Hematopoietic multipotent progenitor cell treated with erythropoietin and hydrocortisone succinate and interleukin-3 and kit ligand, for 6 days (in vitro differentiated cells): ENCODE data around the gene ROS1.

Experiments
- DNase-seq: peaks from one replicate; pipeline ENCODE4 v3.0.0-alpha.2; 2015

ROS1 gene

DNA sequence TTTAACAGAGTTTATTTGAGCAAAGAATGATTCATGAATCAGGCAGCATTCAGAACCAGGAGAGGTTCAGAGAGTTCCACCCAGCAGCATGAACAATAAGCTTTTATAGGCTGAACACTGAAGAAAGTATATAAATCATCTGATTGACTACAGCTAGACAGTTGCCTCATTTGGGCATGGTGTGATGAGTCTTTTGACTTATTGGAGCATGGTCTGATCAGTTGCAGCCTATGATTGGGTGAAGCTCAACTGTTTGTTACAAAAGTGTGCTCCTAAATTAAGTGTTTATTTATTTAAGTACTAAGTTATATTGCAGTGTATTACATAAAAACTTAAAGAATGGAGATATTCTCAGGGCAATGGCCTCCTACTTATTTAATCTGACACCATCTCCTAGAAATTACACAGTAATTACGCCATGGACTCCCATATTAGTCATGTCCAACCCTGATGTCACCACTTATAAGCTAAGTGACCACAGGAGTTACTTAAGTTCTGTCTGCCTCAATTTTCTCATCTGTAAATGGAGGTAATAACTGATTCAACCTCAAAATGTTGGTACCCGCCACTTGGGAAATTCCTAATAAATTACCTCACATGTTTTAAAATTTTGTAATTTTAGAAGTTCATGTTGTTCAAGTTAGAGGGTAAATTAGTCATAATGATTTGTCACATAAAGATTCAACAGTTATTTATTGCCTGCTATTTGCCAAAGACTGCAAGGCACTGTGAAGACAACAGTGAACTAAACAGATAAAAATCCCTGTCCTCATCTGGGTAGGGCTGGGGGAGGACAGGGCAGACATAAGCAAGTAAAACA lies 15.2 kb upstream of the ROS1 start:
- DNase-seq: no peak

DNA sequence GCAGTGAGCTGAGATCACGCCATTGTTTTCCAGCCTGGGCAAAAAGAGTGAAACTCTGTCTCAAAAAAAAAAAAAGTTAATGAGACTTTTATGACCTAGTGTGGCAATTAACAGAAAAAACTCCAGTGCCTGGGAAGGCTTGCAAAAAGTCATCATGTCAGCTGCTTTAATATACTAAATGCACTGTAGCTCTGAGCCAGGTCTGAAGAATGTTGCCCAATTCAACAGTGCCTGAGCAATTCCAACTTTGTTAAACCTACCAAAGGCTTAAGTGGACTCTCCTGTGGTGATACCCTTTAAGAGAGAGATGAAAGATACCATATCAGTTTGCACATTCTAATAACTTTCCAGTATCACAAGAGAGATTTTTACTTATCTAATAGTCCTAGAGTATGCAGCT lies 6.5 kb upstream of the ROS1 start:
- no peak for DNase-seq

DNA sequence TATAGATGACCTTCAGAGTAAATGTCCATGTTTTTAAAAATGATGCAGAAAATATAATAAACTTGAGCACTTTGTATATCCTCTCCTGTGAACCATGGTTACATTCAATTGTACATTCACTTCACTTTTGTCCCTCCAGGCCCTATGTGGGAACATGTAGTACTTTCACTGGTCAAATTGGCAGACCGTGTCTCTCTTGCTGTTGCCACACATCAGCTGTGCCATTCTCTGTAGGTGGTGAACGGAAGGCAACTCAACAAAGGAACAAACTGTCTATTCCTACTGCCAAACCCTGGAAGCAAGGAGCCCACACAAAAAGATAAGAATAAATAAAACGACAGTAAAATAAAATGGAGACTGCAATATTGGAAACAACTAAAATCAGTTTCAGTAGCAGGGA lies 2.0 kb downstream of the ROS1 start:
- no peak for DNase-seq

DNA sequence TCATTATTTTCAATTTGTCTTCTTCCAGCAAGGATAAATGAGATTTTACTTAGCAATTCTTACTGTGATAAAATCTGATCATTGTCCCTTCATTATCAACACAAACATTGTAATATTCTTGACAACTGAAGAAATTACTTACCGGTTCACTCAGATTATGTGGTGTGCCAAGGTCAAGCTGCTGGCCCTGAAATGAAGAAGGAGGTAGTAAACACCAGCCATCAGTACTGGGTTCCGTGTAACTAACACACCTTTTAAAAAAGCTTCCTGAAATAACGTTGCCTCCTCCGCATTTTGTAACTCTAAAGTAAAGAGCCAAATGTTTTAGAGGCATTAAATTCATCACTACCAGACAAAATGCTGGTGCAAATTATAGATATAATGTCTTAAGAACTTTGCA lies 7.4 kb downstream of the ROS1 start:
- DNase-seq: no peak

DNA sequence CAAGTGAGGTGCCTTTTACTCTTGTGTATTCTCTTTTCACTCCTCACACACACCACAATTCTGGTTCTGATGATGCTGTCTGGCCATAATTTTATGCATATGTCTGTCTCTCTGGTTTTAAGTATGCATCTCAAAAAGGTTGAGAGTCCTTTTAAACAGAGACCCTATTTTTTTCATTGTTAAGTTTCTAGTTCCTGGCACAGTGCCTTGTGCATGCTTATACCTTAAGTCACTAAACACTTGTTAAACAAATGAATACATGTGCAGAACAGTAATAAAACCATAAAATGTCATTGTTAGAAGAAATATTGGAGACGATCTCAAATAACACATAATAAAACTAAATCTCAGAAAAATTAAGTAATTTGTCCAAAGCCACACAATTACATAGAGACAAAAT lies 7.9 kb downstream of the ROS1 start:
- no peak for DNase-seq

DNA sequence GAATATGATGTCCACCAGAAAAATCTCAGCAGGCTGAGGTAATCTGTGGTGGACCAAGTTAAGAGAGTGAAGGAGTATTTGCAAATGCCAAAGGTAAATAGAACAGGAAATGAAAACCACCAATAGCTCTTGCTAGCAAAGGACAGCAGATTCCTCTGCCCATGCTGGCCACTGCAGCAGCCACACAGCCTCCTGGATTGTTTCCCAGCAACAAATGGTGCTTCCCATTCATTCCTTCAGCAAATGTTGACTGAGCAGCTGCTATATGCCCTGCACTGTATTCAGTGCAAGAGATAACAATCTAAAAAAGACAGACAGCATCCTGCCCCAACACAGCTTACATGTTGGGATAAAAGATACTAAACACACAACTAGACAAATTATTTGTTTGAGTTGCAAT lies 11.0 kb downstream of the ROS1 start:
- DNase-seq: no peak

DNA sequence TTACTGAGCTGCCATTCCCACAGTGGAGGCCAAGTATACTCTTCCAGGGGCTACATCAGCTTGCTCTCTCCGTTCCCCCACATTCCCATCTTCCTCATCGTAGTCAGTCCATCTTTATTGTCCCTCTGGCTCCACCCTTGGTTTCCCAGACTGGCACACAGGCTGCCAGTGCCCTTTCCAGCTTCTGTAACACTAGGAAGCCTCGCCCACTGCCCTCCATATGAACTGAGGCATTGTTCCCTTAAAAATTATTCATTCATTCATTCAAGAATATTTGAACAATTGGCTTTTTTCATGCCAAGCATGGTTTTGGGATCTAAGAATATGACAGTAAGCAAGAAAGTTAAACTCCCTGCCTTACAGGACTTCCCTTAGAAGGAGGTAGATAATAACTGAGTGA lies 14.3 kb downstream of the ROS1 start:
- no peak for DNase-seq

- no peak for DNase-seq
These were observed 15.9 kb downstream of the ROS1 start for GRCh38 chr6:117409863-117410262.

DNA sequence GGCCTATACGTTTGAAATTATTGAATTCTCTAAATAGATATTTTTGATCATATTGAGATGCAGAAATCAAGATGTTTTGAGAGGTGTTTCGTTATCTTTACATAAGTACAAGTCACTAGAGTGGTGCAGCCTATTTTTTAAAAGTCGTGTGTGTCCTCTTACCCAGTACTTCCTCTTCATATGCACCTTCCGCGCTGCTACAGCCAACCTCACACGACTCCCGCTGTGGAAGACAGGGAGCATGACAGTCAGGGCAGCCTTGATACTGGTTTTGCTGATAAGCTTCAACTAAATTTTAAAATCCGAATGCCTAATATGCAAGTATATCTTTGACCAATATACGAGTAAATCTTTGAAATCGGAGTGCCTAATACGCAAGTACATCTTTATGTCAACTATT lies 16.3 kb downstream of the ROS1 start:
- no peak for DNase-seq

DNA sequence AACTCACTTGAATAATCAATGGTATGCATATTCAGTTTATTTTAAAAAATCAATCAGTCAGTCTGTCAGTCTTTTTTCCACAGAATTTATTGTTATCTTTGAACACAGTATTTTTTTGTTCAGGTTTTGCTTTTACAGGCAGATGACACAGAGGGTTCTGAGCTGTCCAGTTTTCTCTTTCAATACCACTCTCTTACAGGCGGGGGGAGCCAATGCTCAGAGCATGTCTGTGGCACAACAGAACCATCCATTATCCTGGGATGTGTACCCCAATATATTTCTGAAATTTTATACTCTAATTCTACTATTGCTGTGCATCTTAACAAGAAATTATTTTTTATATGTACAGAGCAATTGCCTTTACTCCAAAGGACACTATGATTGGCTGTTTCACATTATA lies 21.2 kb downstream of the ROS1 start:
- peak; percentile 5 for DNase-seq

- DNase-seq: no peak
These were observed 23.9 kb downstream of the ROS1 start for GRCh38 chr6:117401799-117402198.

DNA sequence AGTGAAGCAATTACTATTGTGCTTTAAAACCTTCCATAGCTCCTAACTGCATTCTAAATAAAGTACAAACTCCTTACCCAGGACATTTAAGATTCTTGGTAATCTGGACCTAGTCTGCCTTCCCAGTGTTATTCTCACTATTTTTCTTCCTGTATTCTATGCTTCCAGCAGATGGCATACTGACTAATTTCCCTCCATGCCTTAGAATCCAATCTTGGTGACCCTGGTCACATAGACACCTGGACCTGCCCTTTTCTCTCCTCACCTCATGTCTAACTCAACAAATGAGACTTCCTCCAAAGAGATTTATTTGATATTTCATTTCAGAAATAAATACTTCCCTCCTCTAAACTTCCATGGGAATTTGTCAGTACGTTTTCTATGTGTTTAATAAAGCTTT lies 25.8 kb downstream of the ROS1 start:
- DNase-seq: no peak

DNA sequence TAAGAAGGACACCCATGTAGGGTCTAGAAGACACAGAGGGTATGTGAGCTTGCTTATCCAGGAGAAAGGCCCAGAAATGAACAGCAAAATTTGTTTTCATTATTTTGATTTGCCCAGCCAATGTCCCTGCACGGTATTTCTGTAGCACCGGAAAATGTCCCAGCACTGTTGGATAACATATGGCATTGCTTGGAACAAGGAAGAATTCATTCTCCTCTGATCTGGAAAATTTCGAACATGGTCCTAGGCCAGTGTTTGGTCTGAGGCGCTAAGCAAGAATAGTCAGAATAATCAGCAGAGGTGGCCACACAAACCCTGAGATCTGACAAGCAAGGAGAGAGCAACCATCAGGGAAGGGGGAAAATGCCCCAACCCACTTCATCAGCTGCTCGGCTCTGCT lies 26.6 kb downstream of the ROS1 start:
- DNase-seq: no peak

- no peak for DNase-seq
These were observed 28.1 kb downstream of the ROS1 start for GRCh38 chr6:117397536-117398227.

- DNase-seq: no peak
These were observed 29.5 kb downstream of the ROS1 start for GRCh38 chr6:117396228-117396627.

- DNase-seq: no peak
These were observed 30.6 kb downstream of the ROS1 start for GRCh38 chr6:117395164-117395563.

- DNase-seq: no peak
These were observed 32.7 kb downstream of the ROS1 start for GRCh38 chr6:117393045-117393444.

GRCh38 chr6:117391874-117392583 lies 33.7 kb downstream of the ROS1 start:
- no peak for DNase-seq

DNA sequence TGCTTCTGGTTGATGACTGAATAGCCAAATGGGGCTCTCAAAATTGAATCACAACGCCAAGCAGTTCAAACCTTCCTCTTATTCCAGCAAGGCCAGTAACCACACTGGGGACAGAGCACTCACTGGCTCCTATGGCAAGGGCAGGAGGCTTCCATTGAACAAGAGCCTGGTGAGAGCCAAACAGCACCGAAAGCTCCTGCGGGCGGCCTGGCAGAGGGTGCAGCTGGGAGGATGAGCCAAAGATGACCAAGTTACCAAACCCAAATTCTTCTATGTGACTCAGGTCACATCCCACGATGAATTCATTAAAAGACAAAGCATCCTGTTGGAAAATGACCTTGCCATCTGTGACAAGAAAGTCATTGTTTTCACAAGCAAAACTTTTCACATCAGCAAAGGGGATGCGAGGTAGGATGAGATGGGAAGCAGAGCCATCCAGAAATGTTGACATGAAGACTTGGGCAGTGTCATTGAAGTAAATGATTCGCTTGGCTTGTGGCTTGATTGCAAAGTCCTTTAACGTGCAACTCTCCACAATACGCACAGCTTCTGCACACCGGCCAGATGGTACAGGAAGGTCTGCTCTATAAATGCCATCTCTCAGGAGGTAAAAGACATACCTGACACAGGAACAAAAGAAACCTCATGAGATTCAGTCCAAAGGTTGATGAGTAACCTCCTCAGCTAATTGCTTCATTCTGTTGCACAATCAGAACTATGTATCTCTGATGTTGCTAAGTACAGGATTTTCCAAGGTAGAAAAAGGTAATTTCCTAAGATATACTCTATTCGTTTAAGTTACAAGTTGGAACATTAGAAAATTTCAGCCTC lies 36.3 kb downstream of the ROS1 start:
- no peak for DNase-seq

GRCh38 chr6:117387454-117387974 lies 38.2 kb downstream of the ROS1 start:
- DNase-seq: no peak

GRCh38 chr6:117384659-117385058 lies 41.1 kb downstream of the ROS1 start:
- DNase-seq: peak; percentile 73

DNA sequence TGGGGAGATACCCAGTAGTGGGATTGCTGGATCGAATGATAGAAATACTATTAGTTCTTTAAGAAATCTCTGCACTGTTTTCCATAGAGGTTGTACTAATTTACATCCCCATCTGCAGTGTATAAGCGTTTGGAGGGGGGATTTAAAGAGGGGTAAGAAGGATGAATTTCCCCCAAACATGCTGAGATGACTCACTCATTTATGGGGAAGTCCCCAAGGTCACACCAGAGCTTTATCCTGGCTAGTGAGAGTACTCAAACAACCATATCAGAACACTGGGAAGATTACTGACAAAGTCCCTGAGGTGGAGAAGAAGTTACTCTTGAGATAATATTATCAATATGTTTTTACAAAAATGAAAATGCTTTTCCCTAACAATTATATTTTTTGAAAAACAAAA lies 44.0 kb downstream of the ROS1 start:
- DNase-seq: no peak

GRCh38 chr6:117380298-117380697 lies 45.4 kb downstream of the ROS1 start:
- DNase-seq: no peak
